NB4 (cell line): Measurements from ENCODE around the gene OXSM.

Experiments
- CTCF ChIP-seq: IDR thresholded peaks from one replicate; pipeline ENCODE4 v1.5.1; 2012; ENCODE audit warnings: low read depth, low read length
- TF ChIP-seq, protein P1 (sequence below): IDR thresholded peaks from 2 replicates; pipeline ENCODE4 v1.6.1; 2011; ENCODE audit warnings: low read depth, low read length

DNA sequence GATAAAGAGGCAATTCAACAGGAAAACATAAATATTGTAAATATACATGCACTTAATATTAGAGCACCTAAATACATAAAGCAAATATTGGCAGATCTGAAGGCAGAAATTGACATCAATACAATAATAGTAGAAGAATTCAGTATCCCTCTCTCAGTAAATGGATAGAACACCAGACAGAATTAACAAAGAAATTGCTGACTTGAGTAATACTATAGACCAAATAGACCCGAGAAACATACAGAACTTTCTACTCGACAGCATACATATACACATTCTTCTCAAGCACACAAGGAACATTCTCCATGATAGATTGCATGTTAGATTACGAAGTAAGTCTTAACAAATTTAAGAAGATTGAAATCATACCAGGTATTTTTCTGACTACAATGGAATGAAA lies 50.2 kb downstream of the OXSM start:
- no peak for TF ChIP-seq CTCF
- TF ChIP-seq, protein P1, sequence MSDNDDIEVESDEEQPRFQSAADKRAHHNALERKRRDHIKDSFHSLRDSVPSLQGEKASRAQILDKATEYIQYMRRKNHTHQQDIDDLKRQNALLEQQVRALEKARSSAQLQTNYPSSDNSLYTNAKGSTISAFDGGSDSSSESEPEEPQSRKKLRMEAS = no peak
